H1 (cell line): ENCODE results near the gene C21orf58.

Source experiments
- CHD2 ChIP-seq: IDR thresholded peaks from 2 replicates; pipeline ENCODE4 v1.6.1; 2012; ENCODE audit warnings: low read length, improper control_type of control experiment
- CTBP2 ChIP-seq: IDR thresholded peaks from 2 replicates; pipeline ENCODE4 v1.7.0; 2011; ENCODE audit warnings: borderline replicate concordance, mild to moderate bottlenecking, moderate library complexity, mixed read lengths, low read length; ENCODE audit not compliant: insufficient read depth, insufficient read length
- CTCF ChIP-seq, 3 experiments: IDR thresholded peaks; 1 replicate in 2 of 3; 2 replicates in 1 of 3; pipeline versions ENCODE4 v1.5.1 to v1.6.1; 2011; ENCODE audit warnings: low read length in 3 of 3, mild to moderate bottlenecking in 3 of 3, inconsistent platforms in 2 of 3, low read depth in 1 of 3, moderate library complexity in 1 of 3; ENCODE audit not compliant: insufficient read depth in 1 of 3; ENCODE audit errors: control extremely low read depth in 1 of 3
- EGR1 ChIP-seq: IDR thresholded peaks from 2 replicates; pipeline ENCODE4 v1.6.1; 2011; ENCODE audit warnings: low read depth, low read length, borderline replicate concordance
- EP300 ChIP-seq, 2 experiments: IDR thresholded peaks; 1 replicate in 1 of 2; 2 replicates in 1 of 2; pipeline ENCODE4 v1.6.1; 2011 to 2012; ENCODE audit warnings: low read depth in 2 of 2, low read length in 2 of 2, mild to moderate bottlenecking in 2 of 2, borderline replicate concordance in 1 of 2, inconsistent platforms in 1 of 2, moderate library complexity in 1 of 2
- JUND ChIP-seq: IDR thresholded peaks from 2 replicates; pipeline ENCODE4 v1.6.1; 2011; ENCODE audit warnings: mild to moderate bottlenecking, improper control_type of control experiment, low read length
- POLR2A ChIP-seq, 2 experiments: IDR thresholded peaks; 1 replicate in 1 of 2; 2 replicates in 1 of 2; pipeline ENCODE4 v1.6.1; 2011; ENCODE audit warnings: low read depth in 2 of 2, low read length in 2 of 2, mild to moderate bottlenecking in 2 of 2; ENCODE audit errors: control extremely low read depth in 1 of 2
- POLR2AphosphoS5 ChIP-seq: IDR thresholded peaks from 2 replicates; pipeline ENCODE4 v1.6.1; 2011; ENCODE audit warnings: low read depth, low read length
- RAD21 ChIP-seq, 2 experiments: IDR thresholded peaks in 1 of 2; conservative IDR thresholded peaks in 1 of 2; 2 replicates each; pipeline ENCODE4 v1.6.1; 2011; ENCODE audit warnings: low read depth in 2 of 2, low read length in 2 of 2, improper control_type of control experiment in 1 of 2, inconsistent platforms in 1 of 2, mild to moderate bottlenecking in 1 of 2, moderate library complexity in 1 of 2
- RNF2 ChIP-seq: fragments of 200-900, 300-1000 bp; sonication (generic); IDR thresholded peaks from 2 replicates; pipeline ENCODE4 v1.7.1; 2016; ENCODE audit warnings: borderline replicate concordance, low read depth, mild to moderate bottlenecking, antibody characterized with exemption, low read length; ENCODE audit not compliant: poor library complexity, severe bottlenecking; ENCODE audit errors: missing control alignments
- TAF1 ChIP-seq: IDR thresholded peaks from 2 replicates; pipeline ENCODE4 v1.6.1; 2011; ENCODE audit warnings: mild to moderate bottlenecking, low read depth, low read length
- ZNF274 ChIP-seq: IDR thresholded peaks from 2 replicates; pipeline ENCODE4 v1.7.0; 2012; ENCODE audit warnings: low read length, borderline replicate concordance; ENCODE audit errors: extremely low read depth
- TF ChIP-seq, protein P1 (sequence below): IDR thresholded peaks from 2 replicates; pipeline ENCODE4 v1.6.1; 2012; ENCODE audit warnings: inconsistent platforms

- no peak for TF ChIP-seq POLR2AphosphoS5
- no peak for TF ChIP-seq POLR2A (IDR thresholded peaks at IDR 0.05; ENCODE audit: control extremely low read depth in 1 of 2, low read depth in 2 of 2, low read length in 2 of 2)
- TF ChIP-seq CHD2 = no peak
- TF ChIP-seq CTCF (IDR thresholded peaks at IDR 0.05; ENCODE audit: control extremely low read depth in 1 of 3, insufficient read depth in 1 of 3, low read depth in 1 of 3, low read length in 3 of 3) = no peak
- TF ChIP-seq EGR1 = no peak
- no peak for TF ChIP-seq RNF2
- no peak for TF ChIP-seq CTBP2
- TF ChIP-seq ZNF274 = no peak
- TF ChIP-seq, protein P1, sequence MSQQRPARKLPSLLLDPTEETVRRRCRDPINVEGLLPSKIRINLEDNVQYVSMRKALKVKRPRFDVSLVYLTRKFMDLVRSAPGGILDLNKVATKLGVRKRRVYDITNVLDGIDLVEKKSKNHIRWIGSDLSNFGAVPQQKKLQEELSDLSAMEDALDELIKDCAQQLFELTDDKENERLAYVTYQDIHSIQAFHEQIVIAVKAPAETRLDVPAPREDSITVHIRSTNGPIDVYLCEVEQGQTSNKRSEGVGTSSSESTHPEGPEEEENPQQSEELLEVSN = no peak
- TF ChIP-seq TAF1 = no peak
- TF ChIP-seq EP300 (IDR thresholded peaks at IDR 0.05; ENCODE audit: borderline replicate concordance in 1 of 2, low read depth in 2 of 2, low read length in 2 of 2) = no peak
- no peak for TF ChIP-seq RAD21 (IDR thresholded peaks at IDR 0.05 in 1 of 2, conservative IDR thresholded peaks at IDR 0.05 in 1 of 2; ENCODE audit: low read depth in 2 of 2, low read length in 2 of 2)
- TF ChIP-seq JUND = no peak
Measured at GRCh38 chr21:46318464-46318845, 5.2 kb downstream of the C21orf58 start.
